T47D (cell line): ENCODE data around the gene DYNC1H1.

Experiments used
- DNase-seq, 2 experiments: peaks; one replicate each; pipeline versions ENCODE4 v3.0.0 to v3.0.0-alpha.2; 2011 to 2012; ENCODE audit warnings: low read depth in 1 of 2, low spot score in 1 of 2
- JUND ChIP-seq: IDR thresholded peaks from 2 replicates; pipeline ENCODE4 v1.6.1; 2012; ENCODE audit warnings: low read depth
- in situ Hi-C: cut with HindIII; loops from 2 replicates; pipeline ENCODE4 v1.10.0; 2016; ENCODE audit warnings: low sequenced_read_pairs, low pct_unique_long_range_greater_than_20kb

Gene DYNC1H1

DNA sequence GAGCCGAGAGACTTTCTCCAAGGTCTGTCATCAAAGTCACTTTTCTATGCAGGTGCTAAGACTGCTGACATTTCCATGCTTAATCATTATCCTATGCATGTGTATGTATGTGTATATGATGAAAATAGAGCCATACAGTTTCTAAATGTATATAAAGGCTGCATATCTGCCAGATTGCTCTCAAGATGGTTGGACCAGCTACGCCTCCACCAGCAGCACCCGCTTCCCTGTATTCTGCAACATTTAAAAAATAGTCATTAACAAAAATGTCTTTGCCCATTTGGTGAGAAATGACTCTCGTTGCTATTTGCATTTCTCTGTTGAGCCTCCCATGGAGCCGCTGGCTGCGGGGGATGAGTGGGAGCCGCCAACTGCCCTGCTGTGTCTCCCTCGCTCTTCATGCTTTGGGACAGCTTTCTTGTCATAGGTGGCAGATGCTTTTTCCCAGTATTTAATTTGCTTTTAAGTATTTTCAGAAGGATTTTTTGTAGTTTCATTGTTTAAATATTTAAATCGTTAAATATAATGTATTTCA, 54.7 kb downstream of the DYNC1H1 start:
- TF ChIP-seq JUND: no peak
- DNase-seq: no peak
- in situ Hi-C loops: no loop called here

DNA sequence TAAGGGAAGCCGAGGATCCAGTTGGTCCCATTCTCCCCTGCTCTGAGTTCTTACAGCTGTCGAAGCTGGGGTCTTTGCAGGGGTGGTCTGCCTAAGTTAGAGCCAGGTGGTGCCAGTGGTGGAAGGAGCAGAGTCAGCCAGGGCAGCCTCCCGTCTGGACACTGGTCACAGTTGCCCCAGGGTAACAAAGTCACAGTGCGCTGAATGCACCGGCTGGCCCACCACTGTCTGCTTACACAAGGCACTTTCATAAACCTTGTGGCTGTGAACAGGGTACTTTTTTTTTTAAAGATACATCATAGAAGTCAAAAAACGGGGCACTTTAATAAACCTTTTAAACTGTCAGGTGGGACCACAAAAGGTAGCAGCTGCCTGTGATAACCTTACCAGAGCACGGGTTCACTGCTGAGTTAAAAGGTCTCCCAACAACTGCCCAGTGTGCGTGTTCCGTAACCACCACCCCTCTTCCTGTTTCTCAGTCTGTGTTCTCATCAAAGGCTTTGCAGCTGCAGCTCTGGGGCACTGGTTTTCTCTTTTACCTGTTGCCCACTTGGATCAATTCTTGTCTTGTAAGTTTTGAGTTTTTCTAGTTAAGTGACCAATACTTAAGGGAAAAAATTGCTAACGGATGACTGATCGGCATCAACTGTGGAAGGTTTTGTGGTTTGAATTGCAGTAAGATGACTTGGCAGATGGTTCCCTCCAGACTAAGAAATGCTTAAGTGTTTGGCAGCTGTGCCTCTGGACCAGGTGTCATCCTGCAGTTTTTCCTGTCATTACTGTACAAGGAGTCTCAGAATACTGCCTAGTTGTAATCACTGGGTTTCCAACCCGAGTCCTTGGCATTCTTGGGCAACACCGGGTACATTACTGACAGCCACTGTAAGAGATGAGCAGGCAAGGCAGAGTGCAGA, 55.9 kb downstream of the DYNC1H1 start:
- DNase-seq: no peak
- in situ Hi-C loops: no loop called here
- no peak for TF ChIP-seq JUND

DNA sequence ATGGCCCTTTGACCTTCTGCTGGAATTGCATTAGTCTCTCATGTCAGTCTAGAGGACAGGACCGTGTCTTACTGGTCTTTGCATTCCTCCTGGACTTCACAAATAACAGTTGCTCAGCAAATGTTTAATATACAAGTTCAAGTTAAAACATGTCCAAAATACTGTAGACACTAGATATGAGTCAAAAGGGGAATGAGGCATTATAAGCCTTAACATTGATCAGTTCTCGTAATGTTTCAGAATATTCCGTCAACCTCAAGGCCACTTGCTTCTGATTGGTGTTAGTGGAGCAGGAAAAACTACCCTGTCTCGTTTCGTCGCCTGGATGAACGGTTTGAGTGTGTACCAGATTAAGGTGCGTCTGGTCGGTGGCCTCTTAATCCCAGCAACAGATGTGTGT, 62.6 kb downstream of the DYNC1H1 start:
- in situ Hi-C loops: no loop called here

DNA sequence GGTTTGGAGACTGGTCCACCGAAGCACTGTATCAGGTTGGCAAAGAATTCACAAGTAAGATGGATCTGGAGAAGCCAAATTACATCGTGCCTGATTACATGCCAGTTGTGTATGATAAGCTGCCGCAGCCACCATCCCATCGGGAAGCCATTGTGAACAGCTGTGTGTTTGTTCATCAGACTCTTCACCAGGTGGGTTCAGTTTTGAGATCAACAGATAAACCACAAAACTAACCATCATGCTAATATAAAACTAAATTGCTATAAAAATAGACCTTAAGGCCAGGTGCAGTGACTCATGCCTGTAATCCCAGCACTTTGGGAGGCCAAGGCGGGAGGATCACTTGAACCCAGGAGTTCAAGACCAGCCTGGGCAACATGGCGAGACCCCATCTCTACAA, 63.6 kb downstream of the DYNC1H1 start:
- in situ Hi-C loops: no loop called here
- no peak for DNase-seq
- no peak for TF ChIP-seq JUND

More for the DNA sequence above, 62.6 kb downstream of the DYNC1H1 start:
- TF ChIP-seq JUND: no peak
- no peak for DNase-seq

DNA sequence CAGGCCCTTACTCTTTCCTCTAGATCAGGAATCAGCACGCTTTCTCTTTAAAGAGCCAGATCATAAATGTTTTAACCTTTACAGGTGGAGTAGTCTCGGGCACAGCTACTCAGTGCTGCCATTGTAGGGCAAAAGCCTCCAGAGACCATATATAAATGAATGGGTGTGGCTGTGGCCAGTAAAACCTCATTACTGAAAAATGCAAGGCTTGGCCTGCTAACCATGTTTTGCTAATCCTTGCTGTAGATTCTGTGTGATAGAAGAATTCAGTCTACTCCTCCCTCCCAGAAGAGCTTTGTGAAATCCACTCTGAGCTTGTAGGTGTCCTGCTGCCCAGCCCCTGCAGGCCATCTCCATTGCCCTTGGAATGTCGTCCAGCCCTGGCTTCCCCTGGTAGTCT, 64.4 kb downstream of the DYNC1H1 start:
- in situ Hi-C loops: no loop called here
- no peak for DNase-seq
- no peak for TF ChIP-seq JUND

DNA sequence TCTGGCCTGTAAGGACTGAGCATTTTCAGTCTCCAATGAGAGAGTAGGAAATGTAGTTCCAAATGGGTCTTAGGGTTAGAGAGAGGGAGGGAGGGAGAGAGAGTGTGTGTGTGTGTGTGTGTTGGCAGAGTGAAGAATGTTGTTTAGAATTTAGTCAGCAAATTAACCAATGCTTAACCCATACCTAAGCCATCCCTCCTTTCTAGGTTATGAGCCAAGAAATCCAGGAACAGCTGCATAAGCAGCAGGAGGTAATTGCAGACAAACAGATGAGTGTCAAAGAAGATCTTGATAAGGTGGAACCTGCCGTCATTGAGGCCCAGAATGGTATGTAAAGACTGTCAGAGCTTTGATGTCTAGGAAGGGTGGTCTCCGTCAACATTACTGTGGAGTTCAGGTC, 65.6 kb downstream of the DYNC1H1 start:
- in situ Hi-C loops: no loop called here
- TF ChIP-seq JUND: no peak
- no peak for DNase-seq

DNA sequence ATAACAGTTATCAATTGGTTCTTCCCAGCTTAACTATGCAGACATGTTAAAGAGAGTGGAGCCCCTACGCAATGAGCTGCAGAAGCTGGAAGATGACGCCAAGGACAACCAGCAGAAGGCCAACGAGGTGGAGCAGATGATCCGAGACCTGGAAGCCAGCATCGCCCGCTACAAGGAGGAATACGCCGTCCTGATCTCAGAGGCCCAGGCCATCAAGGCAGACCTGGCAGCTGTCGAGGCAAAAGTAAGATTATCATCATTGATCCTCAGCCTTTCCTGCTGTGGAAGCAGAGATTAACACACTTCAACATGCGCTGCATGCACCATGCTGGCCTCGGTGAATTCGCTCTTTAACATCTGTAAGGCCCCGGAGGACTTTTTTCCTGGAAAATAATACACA, 68.9 kb downstream of the DYNC1H1 start:
- DNase-seq: no peak
- no peak for TF ChIP-seq JUND
- in situ Hi-C loops: no loop called here

DNA sequence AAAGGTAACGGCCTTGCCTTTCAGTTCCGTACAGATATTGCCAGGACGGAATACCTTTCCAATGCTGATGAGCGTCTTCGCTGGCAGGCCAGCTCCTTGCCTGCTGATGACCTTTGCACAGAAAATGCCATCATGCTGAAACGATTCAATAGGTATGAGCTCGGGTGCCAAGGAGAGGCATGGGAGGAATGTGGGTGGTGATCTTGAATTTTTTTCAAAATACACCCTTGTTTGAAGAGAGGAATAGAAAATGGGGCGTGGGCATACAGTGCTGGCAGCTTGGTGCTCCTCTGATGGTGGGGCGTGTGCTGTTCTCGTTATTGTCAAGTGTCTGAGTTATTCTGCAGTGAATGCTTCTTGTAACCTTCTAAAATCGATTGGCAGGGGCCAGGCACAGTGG, 69.9 kb downstream of the DYNC1H1 start:
- in situ Hi-C loops: no loop called here
- no peak for TF ChIP-seq JUND
- no peak for DNase-seq

DNA sequence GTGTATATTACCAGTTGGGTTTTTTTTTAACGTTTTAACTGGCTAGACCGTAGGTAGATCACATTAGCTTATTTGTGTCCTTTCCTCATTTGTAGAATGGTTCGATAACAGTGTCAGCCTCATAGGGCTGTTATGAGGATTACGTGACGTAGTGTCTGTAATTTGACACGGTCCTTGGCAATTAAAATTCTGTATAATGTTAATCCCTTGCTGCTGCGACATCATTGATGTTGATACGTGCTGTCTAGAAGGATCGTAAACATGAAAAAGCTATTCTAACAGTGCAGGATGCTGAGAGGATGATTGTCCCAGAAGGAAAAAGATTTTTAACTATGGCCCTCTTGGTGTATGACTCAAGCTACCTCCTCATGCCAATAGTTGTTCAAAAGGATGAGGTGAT, 71.5 kb downstream of the DYNC1H1 start:
- TF ChIP-seq JUND: no peak
- DNase-seq: no peak
- in situ Hi-C loops: no loop called here

DNA sequence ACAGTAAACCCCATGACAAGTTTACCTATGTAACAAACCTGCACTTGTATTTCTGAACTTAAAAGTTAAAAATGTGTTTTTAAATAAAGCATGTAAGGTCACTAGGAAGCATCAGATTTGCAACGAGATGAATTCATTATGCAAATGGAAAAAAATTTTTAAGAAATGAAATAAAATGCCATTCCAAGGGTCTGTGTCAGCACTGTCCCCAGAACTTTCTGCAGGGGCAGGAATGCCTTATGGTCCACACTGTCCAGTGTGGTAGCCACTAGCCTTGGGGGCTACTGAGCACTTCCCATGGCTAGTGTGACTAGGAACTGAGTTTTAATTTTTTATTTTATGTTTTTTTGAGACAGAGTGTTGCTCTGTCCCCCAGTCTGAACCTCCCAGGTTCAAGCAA, 73.3 kb downstream of the DYNC1H1 start:
- no peak for DNase-seq
- in situ Hi-C loops: no loop called here
- TF ChIP-seq JUND: no peak

DNA sequence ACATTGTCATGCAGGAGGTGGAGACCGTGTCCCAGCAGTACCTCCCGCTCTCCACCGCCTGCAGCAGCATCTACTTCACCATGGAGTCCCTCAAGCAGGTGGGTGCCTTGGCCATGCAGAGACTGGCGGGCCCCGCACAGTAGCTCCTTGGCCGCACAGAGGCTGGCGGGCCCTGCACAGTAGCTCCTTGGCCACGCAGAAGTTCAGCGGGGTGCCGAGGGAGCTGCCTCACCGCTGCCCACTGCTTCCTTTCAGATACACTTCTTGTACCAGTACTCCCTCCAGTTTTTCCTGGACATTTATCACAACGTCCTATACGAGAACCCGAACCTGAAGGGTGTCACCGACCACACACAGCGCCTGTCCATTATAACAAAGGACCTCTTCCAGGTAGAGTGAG, 74.8 kb downstream of the DYNC1H1 start:
- no peak for DNase-seq
- in situ Hi-C loops: no loop called here
- TF ChIP-seq JUND: no peak

DNA sequence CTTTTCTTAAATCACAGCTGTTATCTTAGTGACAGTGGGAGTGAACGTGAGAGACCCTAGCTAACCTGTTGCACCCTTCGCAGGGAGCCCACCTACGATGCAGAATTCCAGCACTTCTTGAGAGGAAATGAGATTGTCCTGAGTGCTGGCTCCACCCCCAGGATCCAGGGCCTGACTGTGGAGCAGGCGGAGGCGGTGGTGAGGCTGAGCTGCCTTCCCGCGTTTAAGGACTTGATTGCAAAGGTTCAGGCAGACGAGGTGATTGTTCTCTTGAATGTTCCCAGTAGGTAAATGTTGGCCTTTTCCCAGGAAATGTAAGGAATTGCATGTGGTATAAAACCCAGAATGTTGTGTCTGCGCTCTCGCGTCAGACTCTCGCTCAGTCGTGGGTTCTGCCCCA, 75.8 kb downstream of the DYNC1H1 start:
- DNase-seq: no peak
- no peak for TF ChIP-seq JUND
- in situ Hi-C loops: no loop called here

DNA sequence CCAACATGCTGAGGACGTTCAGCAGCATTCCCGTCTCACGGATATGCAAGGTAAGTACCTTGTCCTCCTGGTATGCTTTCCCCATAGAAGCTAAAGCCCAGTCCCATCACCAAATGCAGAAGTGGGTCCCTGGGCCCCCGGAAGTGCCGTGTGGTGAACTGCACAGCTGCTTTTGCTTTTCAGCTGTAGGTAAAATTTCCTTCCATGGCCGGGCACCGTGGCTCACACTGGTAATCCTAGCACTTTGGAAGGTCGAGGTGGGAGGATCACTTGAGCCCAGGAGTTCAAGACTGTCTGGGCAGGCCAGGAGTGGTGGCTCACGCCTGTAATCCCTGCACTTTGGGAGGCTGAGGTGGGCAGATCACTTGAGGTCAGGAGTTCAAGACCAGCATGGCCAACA, 78.3 kb downstream of the DYNC1H1 start:
- TF ChIP-seq JUND: no peak
- in situ Hi-C loops: no loop called here
- no peak for DNase-seq

DNA sequence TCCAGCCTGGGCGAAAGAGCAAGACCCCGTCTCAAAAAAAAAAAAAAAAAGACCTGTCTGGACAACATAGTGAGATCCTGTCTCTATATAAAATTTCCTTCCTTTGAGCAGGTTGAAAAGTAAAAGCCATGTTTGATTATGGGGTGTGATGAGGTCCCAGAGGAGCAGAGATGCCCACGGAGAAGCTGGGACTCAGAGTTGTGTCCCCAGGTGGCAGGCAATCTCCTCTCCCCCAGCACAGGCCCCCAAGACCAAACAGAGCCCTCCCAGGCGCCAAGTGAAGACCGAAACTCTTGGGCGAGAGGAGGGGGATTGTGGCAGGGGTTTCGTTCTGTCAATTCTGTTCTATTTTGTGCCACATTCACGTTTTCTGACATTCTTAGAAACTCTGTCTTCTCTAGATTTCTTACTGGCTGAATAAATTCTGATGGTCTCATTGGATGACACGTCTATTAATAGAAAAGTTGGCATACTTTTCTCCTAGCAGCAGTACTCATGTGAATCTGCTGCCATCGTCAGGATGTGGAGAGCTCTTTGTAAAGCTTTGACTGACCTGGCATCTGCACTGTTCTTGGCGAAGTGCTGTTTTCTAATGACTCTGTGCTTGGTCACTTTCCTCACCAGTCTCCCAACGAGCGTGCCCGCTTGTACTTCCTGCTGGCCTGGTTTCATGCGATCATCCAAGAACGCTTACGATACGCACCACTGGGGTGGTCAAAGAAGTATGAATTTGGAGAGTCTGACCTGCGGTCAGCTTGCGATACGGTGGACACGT, 79.1 kb downstream of the DYNC1H1 start:
- in situ Hi-C loops: no loop called here
- no peak for TF ChIP-seq JUND
- no peak for DNase-seq
